ENCODE results near the gene CCL28. TPM values are rescaled to one million over a fixed set of nuclear protein-coding genes. Genes with fewer than 3 reads are reported as not detected.

Gene CCL28
- total and polyA plus RNA-seq, 9 of the 15 experiments (the other 6 are each of a cell fraction or from before 2014, with no cell fraction given): not detected

DNA sequence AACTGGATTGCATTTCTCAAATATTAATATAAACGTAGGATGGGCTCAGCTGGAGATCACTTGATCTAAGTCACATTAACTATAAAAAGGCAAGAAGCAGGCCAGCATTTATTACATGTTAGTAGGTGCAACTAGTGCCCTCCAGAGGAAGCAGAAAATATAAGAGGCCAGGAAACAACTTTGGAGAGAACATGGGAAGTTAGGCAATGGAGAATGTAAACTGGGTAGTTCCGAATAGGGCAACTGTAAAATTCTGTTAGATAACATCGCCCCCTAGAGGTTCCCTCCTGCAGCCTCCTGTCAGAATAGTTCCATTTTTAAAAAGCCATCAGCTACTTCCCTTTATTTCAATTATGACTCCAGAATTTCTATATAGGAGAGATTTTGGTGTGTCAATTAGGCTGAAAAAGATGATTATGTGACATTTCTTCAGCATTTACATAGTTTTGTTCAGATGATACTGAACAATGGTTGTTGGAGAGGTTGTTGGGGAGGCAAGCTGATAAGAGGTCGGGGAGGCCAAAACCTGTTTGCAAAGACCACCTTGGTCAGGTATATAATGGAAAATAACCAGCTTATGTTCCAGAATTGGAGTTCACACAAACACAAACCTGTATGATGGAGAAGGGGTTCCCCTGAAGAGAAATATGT lies 22.4 kb downstream of the CCL28 start (continued):
- TF ChIP-seq, protein P1, sequence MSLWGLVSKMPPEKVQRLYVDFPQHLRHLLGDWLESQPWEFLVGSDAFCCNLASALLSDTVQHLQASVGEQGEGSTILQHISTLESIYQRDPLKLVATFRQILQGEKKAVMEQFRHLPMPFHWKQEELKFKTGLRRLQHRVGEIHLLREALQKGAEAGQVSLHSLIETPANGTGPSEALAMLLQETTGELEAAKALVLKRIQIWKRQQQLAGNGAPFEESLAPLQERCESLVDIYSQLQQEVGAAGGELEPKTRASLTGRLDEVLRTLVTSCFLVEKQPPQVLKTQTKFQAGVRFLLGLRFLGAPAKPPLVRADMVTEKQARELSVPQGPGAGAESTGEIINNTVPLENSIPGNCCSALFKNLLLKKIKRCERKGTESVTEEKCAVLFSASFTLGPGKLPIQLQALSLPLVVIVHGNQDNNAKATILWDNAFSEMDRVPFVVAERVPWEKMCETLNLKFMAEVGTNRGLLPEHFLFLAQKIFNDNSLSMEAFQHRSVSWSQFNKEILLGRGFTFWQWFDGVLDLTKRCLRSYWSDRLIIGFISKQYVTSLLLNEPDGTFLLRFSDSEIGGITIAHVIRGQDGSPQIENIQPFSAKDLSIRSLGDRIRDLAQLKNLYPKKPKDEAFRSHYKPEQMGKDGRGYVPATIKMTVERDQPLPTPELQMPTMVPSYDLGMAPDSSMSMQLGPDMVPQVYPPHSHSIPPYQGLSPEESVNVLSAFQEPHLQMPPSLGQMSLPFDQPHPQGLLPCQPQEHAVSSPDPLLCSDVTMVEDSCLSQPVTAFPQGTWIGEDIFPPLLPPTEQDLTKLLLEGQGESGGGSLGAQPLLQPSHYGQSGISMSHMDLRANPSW (CRISPR knock-in tag; IDR thresholded peaks at IDR 0.05): no peak
- TF ChIP-seq, protein P2, sequence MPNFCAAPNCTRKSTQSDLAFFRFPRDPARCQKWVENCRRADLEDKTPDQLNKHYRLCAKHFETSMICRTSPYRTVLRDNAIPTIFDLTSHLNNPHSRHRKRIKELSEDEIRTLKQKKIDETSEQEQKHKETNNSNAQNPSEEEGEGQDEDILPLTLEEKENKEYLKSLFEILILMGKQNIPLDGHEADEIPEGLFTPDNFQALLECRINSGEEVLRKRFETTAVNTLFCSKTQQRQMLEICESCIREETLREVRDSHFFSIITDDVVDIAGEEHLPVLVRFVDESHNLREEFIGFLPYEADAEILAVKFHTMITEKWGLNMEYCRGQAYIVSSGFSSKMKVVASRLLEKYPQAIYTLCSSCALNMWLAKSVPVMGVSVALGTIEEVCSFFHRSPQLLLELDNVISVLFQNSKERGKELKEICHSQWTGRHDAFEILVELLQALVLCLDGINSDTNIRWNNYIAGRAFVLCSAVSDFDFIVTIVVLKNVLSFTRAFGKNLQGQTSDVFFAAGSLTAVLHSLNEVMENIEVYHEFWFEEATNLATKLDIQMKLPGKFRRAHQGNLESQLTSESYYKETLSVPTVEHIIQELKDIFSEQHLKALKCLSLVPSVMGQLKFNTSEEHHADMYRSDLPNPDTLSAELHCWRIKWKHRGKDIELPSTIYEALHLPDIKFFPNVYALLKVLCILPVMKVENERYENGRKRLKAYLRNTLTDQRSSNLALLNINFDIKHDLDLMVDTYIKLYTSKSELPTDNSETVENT (CRISPR knock-in tag; IDR thresholded peaks at IDR 0.05): no peak
- TF ChIP-seq HDAC8 (tag; IDR thresholded peaks at IDR 0.05): no peak
- TF ChIP-seq ZNF507 (tag; conservative IDR thresholded peaks at IDR 0.05): no peak
- TF ChIP-seq, protein P3, sequence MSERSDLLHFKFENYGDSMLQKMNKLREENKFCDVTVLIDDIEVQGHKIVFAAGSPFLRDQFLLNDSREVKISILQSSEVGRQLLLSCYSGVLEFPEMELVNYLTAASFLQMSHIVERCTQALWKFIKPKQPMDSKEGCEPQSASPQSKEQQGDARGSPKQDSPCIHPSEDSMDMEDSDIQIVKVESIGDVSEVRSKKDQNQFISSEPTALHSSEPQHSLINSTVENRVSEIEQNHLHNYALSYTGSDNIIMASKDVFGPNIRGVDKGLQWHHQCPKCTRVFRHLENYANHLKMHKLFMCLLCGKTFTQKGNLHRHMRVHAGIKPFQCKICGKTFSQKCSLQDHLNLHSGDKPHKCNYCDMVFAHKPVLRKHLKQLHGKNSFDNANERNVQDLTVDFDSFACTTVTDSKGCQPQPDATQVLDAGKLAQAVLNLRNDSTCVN (CRISPR knock-in tag; IDR thresholded peaks at IDR 0.05): no peak
- TF ChIP-seq ARID2 (IDR thresholded peaks at IDR 0.05): peak; percentile 75; the same call in 1 of the 2 replicates
- TF ChIP-seq ZNF76 (CRISPR knock-in tag; IDR thresholded peaks at IDR 0.05; ENCODE audit: borderline replicate concordance): no peak
- no peak for TF ChIP-seq POLR2AphosphoS2 (IDR thresholded peaks at IDR 0.05; ENCODE audit: low read length)
- TF ChIP-seq SMARCB1 (IDR thresholded peaks at IDR 0.05; ENCODE audit: insufficient read length, low read depth): no peak
- TF ChIP-seq POU5F1 (IDR thresholded peaks at IDR 0.05; ENCODE audit: borderline replicate concordance, low read depth, low read length, partially characterized antibody): no peak
- no peak for TF ChIP-seq MBD2 (IDR thresholded peaks at IDR 0.05; ENCODE audit: borderline replicate concordance, low read depth)
- TF ChIP-seq KLF1 (tag; IDR thresholded peaks at IDR 0.05): no peak
- TF ChIP-seq, protein P4, sequence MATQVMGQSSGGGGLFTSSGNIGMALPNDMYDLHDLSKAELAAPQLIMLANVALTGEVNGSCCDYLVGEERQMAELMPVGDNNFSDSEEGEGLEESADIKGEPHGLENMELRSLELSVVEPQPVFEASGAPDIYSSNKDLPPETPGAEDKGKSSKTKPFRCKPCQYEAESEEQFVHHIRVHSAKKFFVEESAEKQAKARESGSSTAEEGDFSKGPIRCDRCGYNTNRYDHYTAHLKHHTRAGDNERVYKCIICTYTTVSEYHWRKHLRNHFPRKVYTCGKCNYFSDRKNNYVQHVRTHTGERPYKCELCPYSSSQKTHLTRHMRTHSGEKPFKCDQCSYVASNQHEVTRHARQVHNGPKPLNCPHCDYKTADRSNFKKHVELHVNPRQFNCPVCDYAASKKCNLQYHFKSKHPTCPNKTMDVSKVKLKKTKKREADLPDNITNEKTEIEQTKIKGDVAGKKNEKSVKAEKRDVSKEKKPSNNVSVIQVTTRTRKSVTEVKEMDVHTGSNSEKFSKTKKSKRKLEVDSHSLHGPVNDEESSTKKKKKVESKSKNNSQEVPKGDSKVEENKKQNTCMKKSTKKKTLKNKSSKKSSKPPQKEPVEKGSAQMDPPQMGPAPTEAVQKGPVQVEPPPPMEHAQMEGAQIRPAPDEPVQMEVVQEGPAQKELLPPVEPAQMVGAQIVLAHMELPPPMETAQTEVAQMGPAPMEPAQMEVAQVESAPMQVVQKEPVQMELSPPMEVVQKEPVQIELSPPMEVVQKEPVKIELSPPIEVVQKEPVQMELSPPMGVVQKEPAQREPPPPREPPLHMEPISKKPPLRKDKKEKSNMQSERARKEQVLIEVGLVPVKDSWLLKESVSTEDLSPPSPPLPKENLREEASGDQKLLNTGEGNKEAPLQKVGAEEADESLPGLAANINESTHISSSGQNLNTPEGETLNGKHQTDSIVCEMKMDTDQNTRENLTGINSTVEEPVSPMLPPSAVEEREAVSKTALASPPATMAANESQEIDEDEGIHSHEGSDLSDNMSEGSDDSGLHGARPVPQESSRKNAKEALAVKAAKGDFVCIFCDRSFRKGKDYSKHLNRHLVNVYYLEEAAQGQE (IDR thresholded peaks at IDR 0.05; ENCODE audit: borderline replicate concordance): peak; percentile 95
- TF ChIP-seq, protein P4 (CRISPR knock-in tag; IDR thresholded peaks at IDR 0.05; ENCODE audit: low read depth): no peak
